Neural progenitor cell (in vitro differentiated cells): ENCODE measurements around the gene C3orf70. TPM values are rescaled to one million over a fixed set of nuclear protein-coding genes. Genes with fewer than 3 reads are reported as not detected.

ENCODE experiments used
- DNase-seq: peaks from one replicate; pipeline ENCODE4 v3.0.0-alpha.2; 2016; ENCODE audit warnings: low spot score
- H2AFZ ChIP-seq: fragments of 200-600 bp; sonication (generic); replicated peaks from 2 replicates; pipeline ENCODE4 v1.6.1; 2016; ENCODE audit warnings: antibody characterized with exemption
- H3F3A ChIP-seq: fragments of 200-600 bp; sonication (generic); 2 replicates; pipeline ENCODE4 v1.6.1; 2016; ENCODE audit warnings: antibody characterized with exemption, low read depth
- H3K27ac ChIP-seq: fragments of 200-600 bp; sonication (generic); 2 replicates; pipeline ENCODE4 v1.5.1; 2016; ENCODE audit warnings: mild to moderate bottlenecking
- H3K27me3 ChIP-seq: fragments of 200-600 bp; sonication (generic); 2 replicates; pipeline ENCODE4 v1.6.1; 2016; ENCODE audit warnings: mild to moderate bottlenecking, moderate library complexity
- H3K36me3 ChIP-seq: fragments of 200-600 bp; sonication (generic); 2 replicates; pipeline ENCODE4 v1.5.1; 2016
- H3K4me1 ChIP-seq: fragments of 200-600 bp; sonication (generic); 2 replicates; pipeline ENCODE4 v1.6.1; 2016; ENCODE audit warnings: mixed run types
- H3K4me2 ChIP-seq: fragments of 200-600 bp; sonication (generic); 2 replicates; pipeline ENCODE4 v1.6.1; 2016
- H3K4me3 ChIP-seq: fragments of 200-600 bp; sonication (generic); 2 replicates; pipeline ENCODE4 v1.5.1; 2016
- H3K79me2 ChIP-seq: fragments of 200-600 bp; sonication (generic); 2 replicates; pipeline ENCODE4 v1.6.1; 2016; ENCODE audit warnings: low read depth
- H3K9ac ChIP-seq: fragments of 200-600 bp; sonication (generic); 2 replicates; pipeline ENCODE4 v1.6.1; 2016
- H3K9me3 ChIP-seq: fragments of 200-600 bp; sonication (generic); 2 replicates; pipeline ENCODE4 v1.5.1; 2016; ENCODE audit warnings: low read depth
- H4K20me1 ChIP-seq: fragments of 200-600 bp; sonication (generic); 2 replicates; pipeline ENCODE4 v1.6.1; 2016; ENCODE audit warnings: low read depth
- H3K27ac Mint-ChIP-seq: 3 replicates; pipeline ENCODE4 v1.8.0; 2021; ENCODE audit warnings: mixed read lengths
- H3K27me3 Mint-ChIP-seq: 2 replicates; pipeline ENCODE4 v1.8.0; 2022; ENCODE audit warnings: low read depth, mild to moderate bottlenecking, inconsistent platforms, moderate library complexity, mixed read lengths; ENCODE audit not compliant: insufficient read depth
- H3K36me3 Mint-ChIP-seq: 3 replicates; pipeline ENCODE4 v1.8.0; 2021; ENCODE audit warnings: mixed read lengths
- H3K4me1 Mint-ChIP-seq: 3 replicates; pipeline ENCODE4 v1.8.0; 2021; ENCODE audit warnings: mixed read lengths
- H3K4me3 Mint-ChIP-seq: 3 replicates; pipeline ENCODE4 v1.8.0; 2021; ENCODE audit warnings: mild to moderate bottlenecking, moderate library complexity, mixed read lengths
- H3K9me3 Mint-ChIP-seq: 3 replicates; pipeline ENCODE4 v1.8.0; 2020; ENCODE audit warnings: mixed read lengths
- CTCF ChIP-seq: fragments of 200-600 bp; sonication (generic); IDR thresholded peaks from 2 replicates; pipeline ENCODE4 v1.5.1; 2017; ENCODE audit warnings: antibody characterized with exemption, mild to moderate bottlenecking
- EZH2 ChIP-seq: fragments of 200-600 bp; sonication (generic); IDR thresholded peaks from 2 replicates; pipeline ENCODE4 v1.6.1; 2017; ENCODE audit warnings: antibody characterized with exemption, mild to moderate bottlenecking, moderate library complexity
- EZH2phosphoT487 ChIP-seq: fragments of 200-600 bp; sonication (generic); IDR thresholded peaks from 2 replicates; pipeline ENCODE4 v1.6.1; 2017; ENCODE audit warnings: antibody characterized with exemption
- total RNA-seq: library from RNA; depleted of rRNA; stranded (reverse); fragments of >200 nt; gene quantifications from 2 replicates; pipeline ENCODE4 v1.2.3, GENCODE V29; 2015; ENCODE audit warnings: low replicate concordance

C3orf70 gene
- total RNA-seq, 1 donor from 2014 or later, result 4.8 TPM

- Histone ChIP-seq H3K4me3 (no peak overlapping the region), H3K4me1 (no peaks in the 10 kb centered on the region), H3K27ac (no peak overlapping the region), H2AFZ (no peak overlapping the region), H3K4me2 (no peak overlapping the region), H3K9me3 (peaks cover 5% of the 10 kb centered on the region), H3K9ac (no peak overlapping the region), H4K20me1 (no peaks in the 10 kb centered on the region), H3K79me2 (no peaks in the 10 kb centered on the region), H3F3A (no peaks in the 10 kb centered on the region), H3K27me3 (no peaks in the 10 kb centered on the region), H3K36me3 (no peaks in the 10 kb centered on the region)
- no peak for DNase-seq
- no peak for TF ChIP-seq CTCF
- no peak for TF ChIP-seq EZH2
- no peak for TF ChIP-seq EZH2phosphoT487
- no peaks in the 10 kb centered on the region for H3K27me3 Mint-ChIP-seq
- no peaks in the 10 kb centered on the region for H3K4me1 Mint-ChIP-seq
- H3K4me3 Mint-ChIP-seq, result no peak overlapping the region
- H3K36me3 Mint-ChIP-seq, result peaks cover 24% of the 10 kb centered on the region
- peaks cover 38% of the 10 kb centered on the region for H3K9me3 Mint-ChIP-seq
- no peak overlapping the region for H3K27ac Mint-ChIP-seq
These were observed 93.1 kb downstream of the C3orf70 start for GRCh38 chr3:185059766-185060165.

- no peaks in the 10 kb centered on the region for H3K36me3 ChIP-seq
- H3K27ac ChIP-seq, result no peak overlapping the region
- no peak for TF ChIP-seq EZH2phosphoT487
- TF ChIP-seq CTCF, result no peak
- no peak for TF ChIP-seq EZH2
- H3K4me1 ChIP-seq, result no peaks in the 10 kb centered on the region
- Mint-ChIP-seq H3K4me3 (no peak overlapping the region), H3K9me3 (peaks cover 38% of the 10 kb centered on the region), H3K4me1 (no peaks in the 10 kb centered on the region), H3K27me3 (no peaks in the 10 kb centered on the region), H3K27ac (no peak overlapping the region), H3K36me3 (peaks cover 24% of the 10 kb centered on the region)
- H3K79me2 ChIP-seq, result no peaks in the 10 kb centered on the region
- H3K4me3 ChIP-seq, result no peak overlapping the region
- no peak overlapping the region for H3K4me2 ChIP-seq
- DNase-seq, result no peak
- peaks cover 5% of the 10 kb centered on the region for H3K9me3 ChIP-seq
- no peaks in the 10 kb centered on the region for H3F3A ChIP-seq
- no peak overlapping the region for H2AFZ ChIP-seq
- H3K27me3 ChIP-seq, result no peaks in the 10 kb centered on the region
- H3K9ac ChIP-seq, result no peak overlapping the region
- no peaks in the 10 kb centered on the region for H4K20me1 ChIP-seq
These were observed 94.1 kb downstream of the C3orf70 start for GRCh38 chr3:185058796-185059195.

GRCh38 chr3:185057829-185058228 lies 95.0 kb downstream of the C3orf70 start:
- Histone ChIP-seq H3K4me2 (no peak overlapping the region), H3K36me3 (no peaks in the 10 kb centered on the region), H3K27ac (no peak overlapping the region), H3K79me2 (no peaks in the 10 kb centered on the region), H3K4me3 (no peak overlapping the region), H4K20me1 (no peaks in the 10 kb centered on the region), H3K4me1 (no peaks in the 10 kb centered on the region), H3K9ac (no peak overlapping the region), H3K27me3 (no peaks in the 10 kb centered on the region), H2AFZ (no peak overlapping the region), H3K9me3 (peaks cover 5% of the 10 kb centered on the region), H3F3A (no peaks in the 10 kb centered on the region)
- H3K4me1 Mint-ChIP-seq, result no peaks in the 10 kb centered on the region
- no peaks in the 10 kb centered on the region for H3K27me3 Mint-ChIP-seq
- TF ChIP-seq EZH2phosphoT487 (no peak), EZH2 (no peak), CTCF (no peak)
- peaks cover 27% of the 10 kb centered on the region for H3K36me3 Mint-ChIP-seq
- H3K27ac Mint-ChIP-seq, result no peak overlapping the region
- no peak for DNase-seq
- H3K4me3 Mint-ChIP-seq, result no peak overlapping the region
- H3K9me3 Mint-ChIP-seq, result peaks cover 38% of the 10 kb centered on the region

- peaks cover 5% of the 10 kb centered on the region for H3K9me3 ChIP-seq
- H3K4me3 ChIP-seq, result no peak overlapping the region
- Mint-ChIP-seq H3K27me3 (no peaks in the 10 kb centered on the region), H3K4me1 (no peaks in the 10 kb centered on the region), H3K9me3 (peaks cover 38% of the 10 kb centered on the region), H3K27ac (no peak overlapping the region), H3K36me3 (peaks cover 35% of the 10 kb centered on the region), H3K4me3 (no peak overlapping the region)
- no peaks in the 10 kb centered on the region for H4K20me1 ChIP-seq
- H3F3A ChIP-seq, result no peaks in the 10 kb centered on the region
- H3K79me2 ChIP-seq, result no peaks in the 10 kb centered on the region
- TF ChIP-seq EZH2 (no peak), CTCF (no peak), EZH2phosphoT487 (no peak)
- no peak for DNase-seq
- no peak overlapping the region for H2AFZ ChIP-seq
- H3K4me1 ChIP-seq, result no peaks in the 10 kb centered on the region
- H3K27ac ChIP-seq, result no peak overlapping the region
- no peaks in the 10 kb centered on the region for H3K27me3 ChIP-seq
- H3K36me3 ChIP-seq, result no peaks in the 10 kb centered on the region
- no peak overlapping the region for H3K4me2 ChIP-seq
- no peak overlapping the region for H3K9ac ChIP-seq
These were observed 96.0 kb downstream of the C3orf70 start for GRCh38 chr3:185056908-185057307.
